B cell (primary cell): ENCODE results near the gene SH3RF1. TPM values are rescaled to one million over a fixed set of nuclear protein-coding genes. Genes with fewer than 3 reads are reported as not detected.

Source experiments
- ATAC-seq: fragments of 200-7000 bp; cut with Tn5 transposase; one replicate; pipeline ENCODE4 v1.10.0; 2021; ENCODE audit warnings: low read depth, mild to moderate bottlenecking, moderate number of reproducible peaks, moderate library complexity
- CTCF ChIA-PET: fragments of 350-600 bp; sonication (Branson Sonifier 250); formaldehyde crosslinking; loops from one replicate; lab custom pipeline; 2021; ENCODE audit warnings: antibody characterized with exemption, inconsistent platforms; lab: Charles Lee
- POLR2A ChIA-PET: fragments of 350-600 bp; sonication (Branson Sonifier 250); formaldehyde crosslinking; loops from one replicate; lab custom pipeline; 2021; ENCODE audit warnings: antibody characterized with exemption; lab: Charles Lee
- DNase-seq: peaks from one replicate; pipeline ENCODE4 v3.0.0; 2013
- H2AFZ ChIP-seq: 2 replicates; pipeline ENCODE4 v1.6.1; 2012; ENCODE audit warnings: mild to moderate bottlenecking, low read depth, low read length; ENCODE audit not compliant: insufficient read depth, poor library complexity, severe bottlenecking
- H3K27ac ChIP-seq, 2 donors: 1 replicate in 1 of 2; 2 replicates in 1 of 2; pipeline ENCODE4 v1.5.1; 2012 to 2013; ENCODE audit warnings: low read length in 2 of 2, mild to moderate bottlenecking in 2 of 2, moderate library complexity in 1 of 2
- H3K27me3 ChIP-seq, 4 experiments: fragments of 200-600 bp in 1 of 4; sonication (generic) in 1 of 4; replicated peaks in 1 of 4; 1 replicate in 2 of 4; 2 replicates in 2 of 4; pipeline versions ENCODE4 v1.6.1 to v1.7.0; 2013 to 2016; ENCODE audit warnings: low read length in 3 of 4, mild to moderate bottlenecking in 2 of 4, mixed read lengths in 1 of 4, moderate library complexity in 1 of 4; ENCODE audit not compliant: insufficient read depth in 4 of 4, control insufficient read depth in 3 of 4; ENCODE audit errors: control extremely low read depth in 1 of 4
- H3K36me3 ChIP-seq, 2 experiments: replicated peaks in 1 of 2; 1 replicate in 1 of 2; 2 replicates in 1 of 2; pipeline versions ENCODE4 v1.6.1 to v1.7.1; 2013; ENCODE audit warnings: low read length in 1 of 2; ENCODE audit not compliant: insufficient read depth in 2 of 2, control insufficient read depth in 1 of 2; ENCODE audit errors: control extremely low read depth in 1 of 2, extremely low read depth in 1 of 2
- H3K4me1 ChIP-seq, 2 donors: fragments of 200-600 bp in 1 of 2; sonication (generic) in 1 of 2; 1 replicate in 1 of 2; 2 replicates in 1 of 2; pipeline versions ENCODE4 v1.5.1 to v1.6.1; 2013 to 2017; ENCODE audit warnings: low read length in 2 of 2; ENCODE audit not compliant: control insufficient read depth in 2 of 2, insufficient read depth in 2 of 2
- H3K4me2 ChIP-seq: replicated peaks from 2 replicates; pipeline ENCODE3; 2012; ENCODE audit warnings: mild to moderate bottlenecking, low read depth, low read length; ENCODE audit not compliant: poor library complexity, severe bottlenecking
- H3K4me3 ChIP-seq, 5 experiments: fragments of 200-600 bp in 1 of 5; sonication (generic) in 1 of 5; 1 replicate in 3 of 5; 2 replicates in 2 of 5; pipeline versions ENCODE4 v1.5.1 to v1.7.0; 2011 to 2016; ENCODE audit warnings: low read length in 4 of 5, mild to moderate bottlenecking in 4 of 5, low read depth in 2 of 5, control low read depth in 1 of 5, moderate library complexity in 1 of 5; ENCODE audit not compliant: insufficient read depth in 1 of 5; ENCODE audit errors: control extremely low read depth in 1 of 5, extremely low read depth in 1 of 5
- H3K79me2 ChIP-seq: fragments of 200-600 bp; sonication (generic); one replicate; pipeline ENCODE4 v1.6.0; 2016; ENCODE audit warnings: low read length; ENCODE audit not compliant: control insufficient read depth, insufficient read depth
- H3K9ac ChIP-seq: fragments of 200-600 bp; sonication (generic); 2 replicates; pipeline ENCODE4 v1.6.1; 2017; ENCODE audit warnings: mild to moderate bottlenecking, low read length, moderate library complexity
- H3K9me3 ChIP-seq, 3 donors: one replicate each; pipeline versions ENCODE4 v1.6.1 to v1.7.1; 2013; ENCODE audit warnings: low read length in 2 of 3; ENCODE audit not compliant: control insufficient read depth in 2 of 3, insufficient read depth in 1 of 3; ENCODE audit errors: control extremely low read depth in 1 of 3
- H4K20me1 ChIP-seq: 2 replicates; pipeline ENCODE4 v1.6.0; 2012; ENCODE audit warnings: mild to moderate bottlenecking, low read length; ENCODE audit not compliant: insufficient read depth, control insufficient read depth, poor library complexity, severe bottlenecking
- H3K27ac Mint-ChIP-seq: one replicate; pipeline ENCODE4 v1.8.0; 2021; ENCODE audit warnings: mixed read lengths
- H3K27me3 Mint-ChIP-seq: one replicate; pipeline ENCODE4 v1.8.0; 2021; ENCODE audit warnings: mixed read lengths
- H3K4me1 Mint-ChIP-seq: one replicate; pipeline ENCODE4 v1.8.0; 2021; ENCODE audit warnings: mixed read lengths
- H3K4me3 Mint-ChIP-seq: one replicate; pipeline ENCODE4 v1.8.0; 2021; ENCODE audit warnings: mixed read lengths
- H3K9me3 Mint-ChIP-seq: one replicate; pipeline ENCODE4 v1.8.0; 2022; ENCODE audit warnings: mixed read lengths; ENCODE audit not compliant: insufficient read depth
- CTCF ChIP-seq: fragments of 200-600 bp; IDR thresholded peaks from one replicate; pipeline ENCODE4 v1.8.0; 2022; ENCODE audit warnings: antibody characterized with exemption, mild to moderate bottlenecking
- EZH2 ChIP-seq: IDR thresholded peaks from 2 replicates; pipeline ENCODE4 v1.6.1; 2012; ENCODE audit warnings: borderline replicate concordance, low read depth, mild to moderate bottlenecking, moderate library complexity, low read length; ENCODE audit not compliant: insufficient read depth, poor library complexity, severe bottlenecking
- WGBS: methylation state at CpG from one replicate; pipeline ENCODE4 v1.1.5; 2013; ENCODE audit warnings: missing lambda C conversion rate; ENCODE audit not compliant: insufficient coverage; 5-methylcytosine and 5-hydroxymethylcytosine counted together
- intact Hi-C: fragments of 100-400 bp; cut with micrococcal nuclease; formaldehyde crosslinking; loops from one replicate; pipeline ENCODE4 v1.10.0; 2022
- polyA plus RNA-seq: library from polyadenylated mRNA; depleted of rRNA; stranded (reverse); fragments of >200 nt; gene quantifications from 2 replicates; pipeline ENCODE4 v1.2.3, GENCODE V29; 2012
- total RNA-seq, 2 donors: library from RNA; stranded (reverse); fragments of 120-200 nt in 1 of 2; gene quantifications; 1 replicate in 1 of 2; 2 replicates in 1 of 2; pipeline versions ENCODE4 v1.2.3 to v1.2.4, GENCODE V29; 2013 to 2022

The SH3RF1 gene
- total and polyA plus RNA-seq, 2 donors (not counting 1 experiment from before 2014, with no cell fraction given) = 2.0 to 5.4 TPM

- 100% methylated on average over 1 of the region's 7 CpGs for WGBS
- CTCF ChIA-PET = no interaction called here
- intact Hi-C loops = no loop called here
These were observed 85.4 kb downstream of the SH3RF1 start for GRCh38 chr4:169185133-169185956.

GRCh38 chr4:169184686-169185085 is 86.1 kb downstream of the SH3RF1 start:
- Histone ChIP-seq H3K36me3 (no peaks in the 10 kb centered on the region), H3K27ac (no peak overlapping the region), H3K9ac (no peak overlapping the region), H3K4me1 (peaks cover 5 to 7% of the 10 kb centered on the region in 2 donors), H3K4me2 (no peak overlapping the region), H3K4me3 (no peak overlapping the region), H2AFZ (no peak overlapping the region), H4K20me1 (no peaks in the 10 kb centered on the region), H3K27me3 (no peaks in the 10 kb centered on the region), H3K79me2 (no peaks in the 10 kb centered on the region), H3K9me3 (no peaks in the 10 kb centered on the region)
- DNase-seq (no peak), ATAC-seq (no peak)
- no CpG with 5 or more reads among the region's 3 CpGs for WGBS
- H3K4me1 Mint-ChIP-seq = peaks cover 10% of the 10 kb centered on the region
- no peak for TF ChIP-seq EZH2
- no peak for TF ChIP-seq CTCF
- no peaks in the 10 kb centered on the region for H3K9me3 Mint-ChIP-seq
- no peak overlapping the region for H3K4me3 Mint-ChIP-seq
- ChIA-PET CTCF (no interaction called here), POLR2A (no interaction called here)
- no peaks in the 10 kb centered on the region for H3K27me3 Mint-ChIP-seq
- no peak overlapping the region for H3K27ac Mint-ChIP-seq
- intact Hi-C loops = no loop called here

More at GRCh38 chr4:169185133-169185956, 85.4 kb downstream of the SH3RF1 start:
- no peak overlapping the region for H2AFZ ChIP-seq
- POLR2A ChIA-PET = no interaction called here
- no peak overlapping the region for H3K27ac ChIP-seq
- Mint-ChIP-seq H3K9me3 (no peaks in the 10 kb centered on the region), H3K4me1 (peaks cover 17% of the 10 kb centered on the region), H3K27ac (no peak overlapping the region), H3K4me3 (no peak overlapping the region), H3K27me3 (no peaks in the 10 kb centered on the region)
- no peaks in the 10 kb centered on the region for H3K27me3 ChIP-seq
- no peak for DNase-seq
- no peak overlapping the region for H3K4me2 ChIP-seq
- H3K36me3 ChIP-seq = no peaks in the 10 kb centered on the region
- no peak overlapping the region for H3K9ac ChIP-seq
- H3K79me2 ChIP-seq = no peaks in the 10 kb centered on the region
- no peak overlapping the region for H3K4me3 ChIP-seq
- peaks cover 5 to 10% of the 10 kb centered on the region in 2 donors for H3K4me1 ChIP-seq
- H4K20me1 ChIP-seq = no peaks in the 10 kb centered on the region
- TF ChIP-seq EZH2 = no peak
- H3K9me3 ChIP-seq = no peaks in the 10 kb centered on the region
- no peak for ATAC-seq
